BJ (cell line): ENCODE results near the gene MICAL3. TPM values are rescaled to one million over a fixed set of nuclear protein-coding genes. Genes with fewer than 3 reads are reported as not detected.

Experiments
- CTCF ChIA-PET: fragments of 350-600 bp; formaldehyde crosslinking; extraction: SDS; loops from one replicate; lab custom pipeline; 2021; ENCODE audit warnings: antibody characterized with exemption, inconsistent platforms; lab: Yijun Ruan, JAX
- POLR2A ChIA-PET: fragments of 300-600 bp; sonication (Branson Sonifier 250); formaldehyde crosslinking; extraction: SDS; loops from one replicate; lab custom pipeline; 2021; ENCODE audit warnings: antibody characterized with exemption; lab: Charles Lee
- DNase-seq: peaks from one replicate; pipeline ENCODE4 v3.0.0-alpha.2; 2011; ENCODE audit warnings: low read depth
- H3K27me3 ChIP-seq: 2 replicates; pipeline ENCODE4 v1.6.0; 2011; ENCODE audit warnings: low read length; ENCODE audit not compliant: control insufficient read depth, insufficient read depth
- H3K36me3 ChIP-seq: 2 replicates; pipeline ENCODE4 v1.5.1; 2011; ENCODE audit warnings: low read length; ENCODE audit not compliant: control insufficient read depth, insufficient read depth
- H3K4me3 ChIP-seq: 2 replicates; pipeline ENCODE4 v1.5.1; 2011; ENCODE audit warnings: low read depth, mild to moderate bottlenecking, control low read depth, low read length
- polyA plus RNA-seq: library from polyadenylated mRNA; depleted of rRNA; stranded (reverse); fragments of >200 nt; gene quantifications from 2 replicates; pipeline ENCODE4 v1.2.3, GENCODE V29; 2011
- TF ChIP-seq, protein P1 (sequence below): IDR thresholded peaks from 2 replicates; pipeline ENCODE4 v1.5.1; 2011; ENCODE audit warnings: low read depth, mild to moderate bottlenecking, control low read depth, inconsistent platforms, low read length, moderate library complexity; ENCODE audit not compliant: insufficient read depth

The MICAL3 gene
- polyA plus RNA-seq, 1 experiment, result 16.4 TPM

DNA sequence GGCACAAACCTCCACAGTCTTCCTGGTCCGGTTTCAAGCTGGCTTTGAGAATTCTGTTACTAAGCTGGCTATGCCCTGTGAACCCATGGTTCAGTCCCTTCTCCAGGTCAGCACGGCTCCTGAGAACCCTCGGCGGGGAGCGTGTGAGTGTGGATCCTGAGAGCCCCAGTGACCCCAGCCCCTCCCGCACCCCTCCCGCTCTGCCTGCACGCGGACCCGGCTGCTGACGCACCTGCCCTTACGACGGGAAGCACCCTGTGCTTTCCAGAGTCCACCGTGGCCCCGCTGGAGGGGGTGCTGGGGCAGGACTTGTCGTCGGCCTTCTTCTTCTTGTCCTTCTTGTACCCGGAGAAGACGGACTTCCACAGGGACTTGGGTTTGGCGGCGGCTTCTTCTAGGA, 207.3 kb downstream of the MICAL3 start:
- H3K27me3 ChIP-seq, result no peaks in the 10 kb centered on the region
- H3K36me3 ChIP-seq, result peaks cover 30% of the 10 kb centered on the region
- ChIA-PET POLR2A (no interaction called here), CTCF (no interaction called here)
- DNase-seq, result no peak
- H3K4me3 ChIP-seq, result no peak overlapping the region
- TF ChIP-seq, protein P1, sequence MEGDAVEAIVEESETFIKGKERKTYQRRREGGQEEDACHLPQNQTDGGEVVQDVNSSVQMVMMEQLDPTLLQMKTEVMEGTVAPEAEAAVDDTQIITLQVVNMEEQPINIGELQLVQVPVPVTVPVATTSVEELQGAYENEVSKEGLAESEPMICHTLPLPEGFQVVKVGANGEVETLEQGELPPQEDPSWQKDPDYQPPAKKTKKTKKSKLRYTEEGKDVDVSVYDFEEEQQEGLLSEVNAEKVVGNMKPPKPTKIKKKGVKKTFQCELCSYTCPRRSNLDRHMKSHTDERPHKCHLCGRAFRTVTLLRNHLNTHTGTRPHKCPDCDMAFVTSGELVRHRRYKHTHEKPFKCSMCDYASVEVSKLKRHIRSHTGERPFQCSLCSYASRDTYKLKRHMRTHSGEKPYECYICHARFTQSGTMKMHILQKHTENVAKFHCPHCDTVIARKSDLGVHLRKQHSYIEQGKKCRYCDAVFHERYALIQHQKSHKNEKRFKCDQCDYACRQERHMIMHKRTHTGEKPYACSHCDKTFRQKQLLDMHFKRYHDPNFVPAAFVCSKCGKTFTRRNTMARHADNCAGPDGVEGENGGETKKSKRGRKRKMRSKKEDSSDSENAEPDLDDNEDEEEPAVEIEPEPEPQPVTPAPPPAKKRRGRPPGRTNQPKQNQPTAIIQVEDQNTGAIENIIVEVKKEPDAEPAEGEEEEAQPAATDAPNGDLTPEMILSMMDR, result no peak

DNA sequence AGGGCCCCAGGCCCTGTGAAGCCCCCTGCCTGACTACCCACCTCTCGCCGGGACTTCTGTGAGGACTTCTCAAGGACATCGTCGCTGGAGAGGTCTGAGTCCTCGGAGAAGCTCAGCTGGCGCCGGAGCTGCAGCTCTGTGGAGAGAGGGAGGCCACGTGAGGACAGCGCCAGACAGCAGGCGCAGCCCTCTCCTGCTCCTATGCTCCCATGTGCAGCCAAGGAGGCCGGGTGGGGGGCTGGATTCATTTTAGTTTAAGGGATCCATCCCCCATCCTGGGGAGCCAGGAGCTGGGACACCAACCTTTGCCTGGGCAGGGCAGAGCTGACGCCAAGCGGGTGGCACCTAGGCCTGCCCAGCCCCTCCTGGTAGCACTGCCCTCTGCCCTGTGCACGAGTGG, 207.7 kb downstream of the MICAL3 start:
- ChIA-PET POLR2A (no interaction called here), CTCF (interaction anchor here (1.6 kb wide), 1 partner anchor 11 kb away, joined by 3 read pairs; no protein-coding TSS in a partner anchor)
- peaks cover 28% of the 10 kb centered on the region for H3K36me3 ChIP-seq

DNA sequence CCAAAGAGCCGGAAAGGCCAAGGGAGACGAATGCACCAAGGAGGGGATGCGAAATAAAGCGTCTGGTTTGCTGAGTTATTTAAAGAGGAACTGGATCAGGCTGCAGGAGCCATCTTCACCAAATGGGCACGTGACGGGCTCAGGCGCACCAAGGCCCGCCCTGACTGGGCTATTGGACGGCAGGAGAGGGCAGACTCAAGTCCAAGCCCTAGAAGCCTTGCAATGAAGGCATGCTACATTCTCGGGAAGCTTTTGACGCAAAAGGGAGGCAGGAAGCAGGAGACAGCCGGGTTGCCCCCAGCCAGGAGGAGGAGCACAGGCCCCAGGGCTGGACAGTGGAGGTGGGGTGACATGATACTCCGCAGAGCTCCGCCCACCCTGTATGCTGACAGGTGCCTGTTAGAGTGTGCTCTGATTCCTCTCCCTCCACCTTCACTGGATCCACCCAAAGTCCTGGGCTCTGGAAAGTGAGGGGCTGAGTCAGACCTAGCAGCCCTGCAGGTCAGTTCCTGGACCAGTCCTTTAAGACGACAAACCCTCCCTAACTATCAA, 208.6 kb downstream of the MICAL3 start:
- ChIA-PET CTCF (interaction anchor here (1.6 kb wide), 2 partner anchors 10 to 260 kb away, joined by 3 to 4 read pairs; no protein-coding TSS in a partner anchor), POLR2A (no interaction called here)
- peaks cover 23% of the 10 kb centered on the region for H3K36me3 ChIP-seq

More for the DNA sequence above, 207.7 kb downstream of the MICAL3 start:
- DNase-seq, result no peak
- TF ChIP-seq, protein P1, result no peak
- no peak overlapping the region for H3K4me3 ChIP-seq
- H3K27me3 ChIP-seq, result no peaks in the 10 kb centered on the region

DNA sequence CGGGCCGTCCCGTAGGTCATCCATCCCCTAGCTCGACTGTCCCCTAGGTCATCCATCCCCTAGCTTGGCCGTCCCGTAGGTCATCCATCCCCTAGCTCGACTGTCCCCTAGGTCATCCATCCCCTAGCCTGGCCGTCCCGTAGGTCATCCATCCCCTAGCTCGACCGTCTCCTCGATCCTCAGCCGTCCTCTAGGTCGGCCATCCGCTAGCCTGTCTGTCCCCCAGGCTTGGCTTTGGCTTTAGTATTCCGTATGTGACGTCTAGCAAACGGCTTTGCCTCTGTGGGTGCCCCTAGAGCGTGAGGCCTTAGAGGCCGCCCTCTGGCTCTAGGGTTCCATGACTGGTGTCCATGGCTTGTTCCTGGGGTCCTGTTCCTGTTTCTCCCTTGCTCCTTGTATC, 209.5 kb downstream of the MICAL3 start:
- ChIA-PET POLR2A (interaction anchor here (0.5 kb wide), 1 partner anchor 335 kb away, joined by 18 read pairs; the partner anchor contains the start of gene USP18), CTCF (interaction anchor here (1.6 kb wide), 2 partner anchors 9 to 261 kb away, joined by 3 to 4 read pairs; no protein-coding TSS in a partner anchor)

More for the DNA sequence above, 208.6 kb downstream of the MICAL3 start:
- no peaks in the 10 kb centered on the region for H3K27me3 ChIP-seq
- DNase-seq, result no peak
- H3K4me3 ChIP-seq, result no peak overlapping the region
- TF ChIP-seq, protein P1, result no peak

DNA sequence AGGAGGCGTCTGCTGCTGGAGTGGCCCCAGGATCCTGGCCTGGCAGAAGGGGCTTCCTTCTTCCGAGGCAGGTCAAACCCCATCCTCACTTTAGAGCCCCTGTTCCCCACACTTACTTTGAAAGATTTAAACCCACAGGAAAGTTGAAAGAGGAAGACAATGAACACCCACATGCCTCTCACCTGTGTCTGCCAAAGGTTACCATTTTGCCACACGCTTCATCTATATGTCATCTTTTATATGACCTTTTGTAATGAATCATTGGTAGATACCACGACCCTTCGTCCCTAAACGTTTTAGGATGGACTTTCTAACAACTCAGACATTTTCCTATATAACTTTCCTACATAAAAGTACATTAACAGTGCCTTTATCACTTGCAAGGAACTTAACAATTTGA, 210.3 kb downstream of the MICAL3 start:
- ChIA-PET POLR2A (no interaction called here), CTCF (interaction anchor here (1.6 kb wide), 1 partner anchor 262 kb away, joined by 4 read pairs; no protein-coding TSS in a partner anchor)
- Histone ChIP-seq H3K27me3 (no peaks in the 10 kb centered on the region), H3K36me3 (peaks cover 28% of the 10 kb centered on the region), H3K4me3 (no peak overlapping the region)
- TF ChIP-seq, protein P1, result no peak
- no peak for DNase-seq

More for the DNA sequence above, 209.5 kb downstream of the MICAL3 start:
- Histone ChIP-seq H3K36me3 (peaks cover 27% of the 10 kb centered on the region), H3K4me3 (no peak overlapping the region), H3K27me3 (no peaks in the 10 kb centered on the region)
- no peak for DNase-seq
- TF ChIP-seq, protein P1, result no peak
